OCI-LY7 (cell line): ENCODE measurements around the gene CSTPP1. TPM values are rescaled to one million over a fixed set of nuclear protein-coding genes. Genes with fewer than 3 reads are reported as not detected.

Source experiments
- BruUV-seq: library from RNA; stranded (reverse); fragments of 400-500 nt; replicated peaks from 2 replicates; lab custom pipeline; 2021; lab: Mats Ljungman, UMichigan
- CTCF ChIA-PET: fragments of 300-600 bp; sonication (Branson Sonifier 250); formaldehyde crosslinking; loops from one replicate; lab custom pipeline; 2022; ENCODE audit warnings: antibody characterized with exemption; ENCODE audit not compliant: unreplicated experiment; lab: Charles Lee
- POLR2A ChIA-PET: fragments of 300-600 bp; sonication (Branson Sonifier 250); formaldehyde crosslinking; loops from one replicate; lab custom pipeline; 2022; ENCODE audit warnings: antibody characterized with exemption; lab: Charles Lee
- DNase-seq: peaks from one replicate; pipeline ENCODE4 v3.0.0-alpha.2; 2015; ENCODE audit warnings: low spot score
- H2AFZ ChIP-seq: fragments of 200-600 bp; sonication (generic), shearing (Covaris generic); 2 replicates; pipeline ENCODE4 v1.6.1; 2014; ENCODE audit warnings: mild to moderate bottlenecking, antibody characterized with exemption, low read length, moderate library complexity
- H3K27ac ChIP-seq: fragments of 200-600 bp; sonication (generic); 2 replicates; pipeline ENCODE4 v1.5.1; 2014; ENCODE audit warnings: mixed run types, low read depth, mild to moderate bottlenecking, moderate library complexity, low read length, inconsistent platforms; ENCODE audit not compliant: poor library complexity, severe bottlenecking
- H3K36me3 ChIP-seq: fragments of 200-600 bp; sonication (generic); 2 replicates; pipeline ENCODE4 v1.6.1; 2014; ENCODE audit warnings: mild to moderate bottlenecking, antibody characterized with exemption, low read length, moderate library complexity, mixed read lengths; ENCODE audit not compliant: insufficient read depth
- H3K4me1 ChIP-seq: fragments of 200-600 bp; sonication (generic); 2 replicates; pipeline ENCODE4 v1.5.1; 2014; ENCODE audit warnings: mild to moderate bottlenecking, low read length; ENCODE audit not compliant: insufficient read depth, poor library complexity, severe bottlenecking
- H3K4me2 ChIP-seq: fragments of 200-600 bp; sonication (generic); 2 replicates; pipeline ENCODE4 v1.6.1; 2014; ENCODE audit warnings: mild to moderate bottlenecking, low read length
- H3K4me3 ChIP-seq: fragments of 200-600 bp; sonication (generic); 2 replicates; pipeline ENCODE4 v1.5.1; 2014; ENCODE audit warnings: mild to moderate bottlenecking, low read depth, low read length; ENCODE audit not compliant: poor library complexity, severe bottlenecking
- H3K79me2 ChIP-seq: fragments of 200-600 bp; sonication (generic); 2 replicates; pipeline ENCODE4 v1.6.1; 2016; ENCODE audit warnings: low read depth, mild to moderate bottlenecking, low read length, moderate library complexity, mixed read lengths; ENCODE audit not compliant: insufficient read depth
- H3K9me2 ChIP-seq: fragments of 200-600 bp; sonication (generic); 2 replicates; pipeline ENCODE4 v1.6.1; 2016; ENCODE audit warnings: mild to moderate bottlenecking, low read length, mixed read lengths; ENCODE audit not compliant: insufficient read depth
- H3K9me3 ChIP-seq: fragments of 200-600 bp; sonication (generic); 2 replicates; pipeline ENCODE4 v1.6.1; 2014; ENCODE audit warnings: mild to moderate bottlenecking, mixed run types, low read length, mixed read lengths
- H4K20me1 ChIP-seq: fragments of 200-600 bp; sonication (generic); 2 replicates; pipeline ENCODE4 v1.6.1; 2014; ENCODE audit warnings: mild to moderate bottlenecking, antibody characterized with exemption, low read length, moderate library complexity, mixed read lengths; ENCODE audit not compliant: insufficient read depth
- CTCF ChIP-seq: fragments of 200-600 bp; sonication (generic); conservative IDR thresholded peaks from 2 replicates; pipeline ENCODE4 v1.5.1; 2014; ENCODE audit warnings: mild to moderate bottlenecking, antibody characterized with exemption, low read length, moderate library complexity, mixed read lengths
- EZH2phosphoT487 ChIP-seq: fragments of 200-600 bp; sonication (generic); IDR thresholded peaks from 2 replicates; pipeline ENCODE4 v1.6.1; 2018; ENCODE audit warnings: low read depth, borderline replicate concordance, mild to moderate bottlenecking, mixed run types, antibody characterized with exemption, low read length, moderate library complexity, mixed read lengths
- intact Hi-C: fragments of 100-400 bp; cut with micrococcal nuclease; formaldehyde crosslinking; loops from one replicate; pipeline ENCODE4 v1.10.0; 2022; ENCODE audit not compliant: unreplicated experiment
- total RNA-seq, 2 experiments: library from RNA; depleted of rRNA in 1 of 2; stranded (reverse); fragments of >200 nt in 1 of 2; shearing (Covaris generic) in 1 of 2; gene quantifications; 2 replicates each; pipeline ENCODE4 v1.2.3, GENCODE V29; 2014 to 2022

Gene CSTPP1
- total RNA-seq, 2 experiments from 2014 or later: 39.6 to 43.1 TPM

- H4K20me1 ChIP-seq: no peaks in the 10 kb centered on the region
- H3K9me3 ChIP-seq: no peaks in the 10 kb centered on the region; the same call in 1 of the 2 replicates
- H3K4me3 ChIP-seq: no peak overlapping the region
- BruUV-seq: no TSS peak
- no peak for DNase-seq
- H3K9me2 ChIP-seq: no peaks in the 10 kb centered on the region
- H3K27ac ChIP-seq: no peak overlapping the region
- POLR2A ChIA-PET: interaction anchor here (0.7 kb wide), 1 partner anchor 32 kb away, joined by 8 read pairs; no protein-coding TSS in a partner anchor
- no peak overlapping the region for H2AFZ ChIP-seq
- TF ChIP-seq CTCF: no peak
- TF ChIP-seq EZH2phosphoT487: no peak
- no peak overlapping the region for H3K4me2 ChIP-seq
- CTCF ChIA-PET: no interaction called here
- intact Hi-C loops: no loop called here
- H3K79me2 ChIP-seq: no peaks in the 10 kb centered on the region
- H3K36me3 ChIP-seq: peaks cover 13% of the 10 kb centered on the region
- peaks cover 31% of the 10 kb centered on the region for H3K4me1 ChIP-seq
These were observed 115.6 kb downstream of the CSTPP1 start for GRCh38 chr11:47052165-47052564.

DNA sequence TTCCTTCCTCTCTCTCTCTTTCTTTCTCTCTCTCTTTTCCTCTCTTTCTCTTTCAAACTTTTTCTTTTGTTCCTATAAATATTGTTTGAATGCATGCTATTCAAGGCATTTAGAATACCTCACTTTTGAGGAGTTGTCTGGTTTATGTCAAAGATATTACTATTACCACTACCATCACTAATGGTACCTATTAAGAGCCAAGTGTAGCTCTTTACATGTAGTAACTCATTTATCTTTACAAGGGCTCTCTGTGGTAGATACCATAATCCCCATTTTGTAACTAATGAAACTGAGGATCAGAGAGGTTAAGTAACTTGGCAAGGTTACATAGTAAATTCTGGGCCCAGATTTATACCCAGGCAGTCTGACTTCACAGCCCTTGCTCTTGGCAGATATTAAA, 116.0 kb downstream of the CSTPP1 start:
- no peak overlapping the region for H2AFZ ChIP-seq
- H4K20me1 ChIP-seq: no peaks in the 10 kb centered on the region
- POLR2A ChIA-PET: interaction anchor here (0.9 kb wide), 1 partner anchor 53 kb away, joined by 3 read pairs; no protein-coding TSS in a partner anchor
- no peak overlapping the region for H3K4me3 ChIP-seq
- H3K9me3 ChIP-seq: no peaks in the 10 kb centered on the region; the same call in 1 of the 2 replicates
- no peaks in the 10 kb centered on the region for H3K9me2 ChIP-seq
- intact Hi-C loops: no loop called here
- no peak for TF ChIP-seq CTCF
- TF ChIP-seq EZH2phosphoT487: no peak
- CTCF ChIA-PET: no interaction called here
- H3K4me2 ChIP-seq: no peak overlapping the region
- no peak for DNase-seq
- peaks cover 16% of the 10 kb centered on the region for H3K36me3 ChIP-seq
- H3K79me2 ChIP-seq: no peaks in the 10 kb centered on the region
- H3K4me1 ChIP-seq: peaks cover 27% of the 10 kb centered on the region
- no peak overlapping the region for H3K27ac ChIP-seq
- BruUV-seq: no TSS peak

- no peak for DNase-seq
- no peaks in the 10 kb centered on the region for H4K20me1 ChIP-seq
- H3K79me2 ChIP-seq: no peaks in the 10 kb centered on the region
- H3K36me3 ChIP-seq: peaks cover 37% of the 10 kb centered on the region
- BruUV-seq: no TSS peak
- ChIA-PET CTCF (no interaction called here), POLR2A (interaction anchor here (0.6 to 2.5 kb wide), 8 partner anchors 12 to 290 kb away, joined by 3 to 12 read pairs (median 4); no protein-coding TSS in a partner anchor)
- TF ChIP-seq EZH2phosphoT487: no peak
- TF ChIP-seq CTCF: no peak
- peaks cover 16% of the 10 kb centered on the region for H3K4me1 ChIP-seq
- no peak overlapping the region for H2AFZ ChIP-seq
- intact Hi-C loops: no loop called here
- no peak overlapping the region for H3K27ac ChIP-seq
- no peak overlapping the region for H3K4me3 ChIP-seq
- H3K4me2 ChIP-seq: no peak overlapping the region
- H3K9me3 ChIP-seq: no peaks in the 10 kb centered on the region
- H3K9me2 ChIP-seq: no peaks in the 10 kb centered on the region
These were observed 119.0 kb downstream of the CSTPP1 start for GRCh38 chr11:47055534-47055933.
